ENCODE data around the gene C1orf159. TPM values are rescaled to one million over a fixed set of nuclear protein-coding genes. Genes with fewer than 3 reads are reported as not detected.
A peak's percentile ranks its signal among the peaks of the same experiment; 100 is the strongest.

The C1orf159 gene
- total and polyA plus RNA-seq, 9 of the 15 experiments (the other 6 are each of a cell fraction or from before 2014, with no cell fraction given), result 0.28 to 54.9 (median 10.6) TPM

DNA sequence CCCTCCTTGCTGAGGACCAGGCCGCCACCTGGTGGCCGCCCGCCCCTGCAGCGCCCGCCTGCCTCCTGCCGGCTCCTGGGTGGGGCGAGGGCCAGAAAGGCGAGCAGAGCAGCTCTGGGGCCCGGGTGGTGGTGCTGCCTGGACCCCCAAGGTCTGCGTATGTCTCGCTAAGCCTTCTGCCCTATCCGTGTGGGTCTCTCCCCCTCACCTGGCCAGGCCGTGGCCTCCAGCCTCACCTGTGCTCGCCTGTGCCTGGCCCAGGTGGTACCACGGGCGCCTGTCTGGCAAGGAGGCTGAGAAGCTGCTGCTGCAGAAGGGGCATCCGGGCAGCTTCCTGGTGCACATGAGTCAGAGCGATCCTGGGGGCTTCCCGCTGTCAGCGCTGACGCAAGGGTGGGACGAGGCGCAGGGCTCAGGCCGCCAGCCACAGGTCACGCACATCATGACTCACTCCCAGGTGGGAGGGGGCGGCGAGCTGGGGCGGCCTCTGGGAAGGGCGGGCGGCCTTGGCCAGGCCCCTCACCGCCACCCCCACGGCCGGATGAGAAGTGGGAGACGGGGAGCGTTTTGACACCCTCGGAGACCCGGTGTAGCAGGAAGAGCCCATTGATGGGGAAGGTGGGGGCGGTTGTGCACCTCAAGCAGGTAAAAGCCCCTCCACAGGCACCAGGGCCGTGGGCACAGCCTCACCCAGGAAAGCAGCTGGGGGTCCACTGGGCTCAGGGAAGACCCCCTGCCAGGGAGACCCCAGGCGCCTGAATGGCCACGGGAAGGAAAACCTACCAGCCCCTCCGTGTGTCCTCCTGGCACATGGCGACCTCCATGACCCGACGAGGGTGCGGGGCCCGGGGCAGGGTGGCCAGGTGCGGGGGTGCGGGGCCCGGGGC, 51.7 kb downstream of the C1orf159 start (continued):
- no peak for TF ChIP-seq ZNF699 (CRISPR knock-in tag; IDR thresholded peaks at IDR 0.05; ENCODE audit: insufficient replicate concordance)
- no peak for TF ChIP-seq ILK (tag; IDR thresholded peaks at IDR 0.05; ENCODE audit: borderline replicate concordance, low read depth)
- TF ChIP-seq BCOR (IDR thresholded peaks at IDR 0.05), result no peak
- TF ChIP-seq ZNF668 (CRISPR knock-in tag; IDR thresholded peaks at IDR 0.05), result no peak
- TF ChIP-seq MEIS2 (IDR thresholded peaks at IDR 0.05; ENCODE audit: partially characterized antibody), result peak; percentile 65
- TF ChIP-seq, protein P1, sequence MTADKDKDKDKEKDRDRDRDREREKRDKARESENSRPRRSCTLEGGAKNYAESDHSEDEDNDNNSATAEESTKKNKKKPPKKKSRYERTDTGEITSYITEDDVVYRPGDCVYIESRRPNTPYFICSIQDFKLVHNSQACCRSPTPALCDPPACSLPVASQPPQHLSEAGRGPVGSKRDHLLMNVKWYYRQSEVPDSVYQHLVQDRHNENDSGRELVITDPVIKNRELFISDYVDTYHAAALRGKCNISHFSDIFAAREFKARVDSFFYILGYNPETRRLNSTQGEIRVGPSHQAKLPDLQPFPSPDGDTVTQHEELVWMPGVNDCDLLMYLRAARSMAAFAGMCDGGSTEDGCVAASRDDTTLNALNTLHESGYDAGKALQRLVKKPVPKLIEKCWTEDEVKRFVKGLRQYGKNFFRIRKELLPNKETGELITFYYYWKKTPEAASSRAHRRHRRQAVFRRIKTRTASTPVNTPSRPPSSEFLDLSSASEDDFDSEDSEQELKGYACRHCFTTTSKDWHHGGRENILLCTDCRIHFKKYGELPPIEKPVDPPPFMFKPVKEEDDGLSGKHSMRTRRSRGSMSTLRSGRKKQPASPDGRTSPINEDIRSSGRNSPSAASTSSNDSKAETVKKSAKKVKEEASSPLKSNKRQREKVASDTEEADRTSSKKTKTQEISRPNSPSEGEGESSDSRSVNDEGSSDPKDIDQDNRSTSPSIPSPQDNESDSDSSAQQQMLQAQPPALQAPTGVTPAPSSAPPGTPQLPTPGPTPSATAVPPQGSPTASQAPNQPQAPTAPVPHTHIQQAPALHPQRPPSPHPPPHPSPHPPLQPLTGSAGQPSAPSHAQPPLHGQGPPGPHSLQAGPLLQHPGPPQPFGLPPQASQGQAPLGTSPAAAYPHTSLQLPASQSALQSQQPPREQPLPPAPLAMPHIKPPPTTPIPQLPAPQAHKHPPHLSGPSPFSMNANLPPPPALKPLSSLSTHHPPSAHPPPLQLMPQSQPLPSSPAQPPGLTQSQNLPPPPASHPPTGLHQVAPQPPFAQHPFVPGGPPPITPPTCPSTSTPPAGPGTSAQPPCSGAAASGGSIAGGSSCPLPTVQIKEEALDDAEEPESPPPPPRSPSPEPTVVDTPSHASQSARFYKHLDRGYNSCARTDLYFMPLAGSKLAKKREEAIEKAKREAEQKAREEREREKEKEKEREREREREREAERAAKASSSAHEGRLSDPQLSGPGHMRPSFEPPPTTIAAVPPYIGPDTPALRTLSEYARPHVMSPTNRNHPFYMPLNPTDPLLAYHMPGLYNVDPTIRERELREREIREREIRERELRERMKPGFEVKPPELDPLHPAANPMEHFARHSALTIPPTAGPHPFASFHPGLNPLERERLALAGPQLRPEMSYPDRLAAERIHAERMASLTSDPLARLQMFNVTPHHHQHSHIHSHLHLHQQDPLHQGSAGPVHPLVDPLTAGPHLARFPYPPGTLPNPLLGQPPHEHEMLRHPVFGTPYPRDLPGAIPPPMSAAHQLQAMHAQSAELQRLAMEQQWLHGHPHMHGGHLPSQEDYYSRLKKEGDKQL (CRISPR knock-in tag; IDR thresholded peaks at IDR 0.05; ENCODE audit: borderline replicate concordance), result peak; percentile 67; the same call in 1 of the 2 replicates
- TF ChIP-seq, protein P2, sequence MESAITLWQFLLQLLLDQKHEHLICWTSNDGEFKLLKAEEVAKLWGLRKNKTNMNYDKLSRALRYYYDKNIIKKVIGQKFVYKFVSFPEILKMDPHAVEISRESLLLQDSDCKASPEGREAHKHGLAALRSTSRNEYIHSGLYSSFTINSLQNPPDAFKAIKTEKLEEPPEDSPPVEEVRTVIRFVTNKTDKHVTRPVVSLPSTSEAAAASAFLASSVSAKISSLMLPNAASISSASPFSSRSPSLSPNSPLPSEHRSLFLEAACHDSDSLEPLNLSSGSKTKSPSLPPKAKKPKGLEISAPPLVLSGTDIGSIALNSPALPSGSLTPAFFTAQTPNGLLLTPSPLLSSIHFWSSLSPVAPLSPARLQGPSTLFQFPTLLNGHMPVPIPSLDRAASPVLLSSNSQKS (CRISPR knock-in tag; IDR thresholded peaks at IDR 0.05), result no peak
- TF ChIP-seq ZNF274 (IDR thresholded peaks at IDR 0.05; ENCODE audit: borderline replicate concordance, low read depth, low read length), result no peak
- no peak for TF ChIP-seq PTTG1 (tag; IDR thresholded peaks at IDR 0.05; ENCODE audit: low read depth)
- TF ChIP-seq XRCC3 (IDR thresholded peaks at IDR 0.05), result no peak
- TF ChIP-seq POLR3A (IDR thresholded peaks at IDR 0.05; ENCODE audit: borderline replicate concordance, extremely low read depth, insufficient read depth, insufficient read length), result no peak
- TF ChIP-seq, protein P3, sequence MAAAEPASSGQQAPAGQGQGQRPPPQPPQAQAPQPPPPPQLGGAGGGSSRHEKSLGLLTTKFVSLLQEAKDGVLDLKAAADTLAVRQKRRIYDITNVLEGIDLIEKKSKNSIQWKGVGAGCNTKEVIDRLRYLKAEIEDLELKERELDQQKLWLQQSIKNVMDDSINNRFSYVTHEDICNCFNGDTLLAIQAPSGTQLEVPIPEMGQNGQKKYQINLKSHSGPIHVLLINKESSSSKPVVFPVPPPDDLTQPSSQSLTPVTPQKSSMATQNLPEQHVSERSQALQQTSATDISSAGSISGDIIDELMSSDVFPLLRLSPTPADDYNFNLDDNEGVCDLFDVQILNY (CRISPR knock-in tag; IDR thresholded peaks at IDR 0.05), result 0 out of 2 replicates have a peak, but pooled peaks have one; percentile 42
- no peak for TF ChIP-seq NR1H2 (CRISPR knock-in tag; IDR thresholded peaks at IDR 0.05)
- TF ChIP-seq, protein P4, sequence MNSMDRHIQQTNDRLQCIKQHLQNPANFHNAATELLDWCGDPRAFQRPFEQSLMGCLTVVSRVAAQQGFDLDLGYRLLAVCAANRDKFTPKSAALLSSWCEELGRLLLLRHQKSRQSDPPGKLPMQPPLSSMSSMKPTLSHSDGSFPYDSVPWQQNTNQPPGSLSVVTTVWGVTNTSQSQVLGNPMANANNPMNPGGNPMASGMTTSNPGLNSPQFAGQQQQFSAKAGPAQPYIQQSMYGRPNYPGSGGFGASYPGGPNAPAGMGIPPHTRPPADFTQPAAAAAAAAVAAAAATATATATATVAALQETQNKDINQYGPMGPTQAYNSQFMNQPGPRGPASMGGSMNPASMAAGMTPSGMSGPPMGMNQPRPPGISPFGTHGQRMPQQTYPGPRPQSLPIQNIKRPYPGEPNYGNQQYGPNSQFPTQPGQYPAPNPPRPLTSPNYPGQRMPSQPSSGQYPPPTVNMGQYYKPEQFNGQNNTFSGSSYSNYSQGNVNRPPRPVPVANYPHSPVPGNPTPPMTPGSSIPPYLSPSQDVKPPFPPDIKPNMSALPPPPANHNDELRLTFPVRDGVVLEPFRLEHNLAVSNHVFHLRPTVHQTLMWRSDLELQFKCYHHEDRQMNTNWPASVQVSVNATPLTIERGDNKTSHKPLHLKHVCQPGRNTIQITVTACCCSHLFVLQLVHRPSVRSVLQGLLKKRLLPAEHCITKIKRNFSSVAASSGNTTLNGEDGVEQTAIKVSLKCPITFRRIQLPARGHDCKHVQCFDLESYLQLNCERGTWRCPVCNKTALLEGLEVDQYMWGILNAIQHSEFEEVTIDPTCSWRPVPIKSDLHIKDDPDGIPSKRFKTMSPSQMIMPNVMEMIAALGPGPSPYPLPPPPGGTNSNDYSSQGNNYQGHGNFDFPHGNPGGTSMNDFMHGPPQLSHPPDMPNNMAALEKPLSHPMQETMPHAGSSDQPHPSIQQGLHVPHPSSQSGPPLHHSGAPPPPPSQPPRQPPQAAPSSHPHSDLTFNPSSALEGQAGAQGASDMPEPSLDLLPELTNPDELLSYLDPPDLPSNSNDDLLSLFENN (IDR thresholded peaks at IDR 0.05; ENCODE audit: low read depth in 2 of 2, low read length in 2 of 2), result no peak
- TF ChIP-seq HDAC2 (IDR thresholded peaks at IDR 0.05), result peak; percentile 27; the same call in 1 of the 2 replicates
